Lower leg skin (tissue), 3 donors: Measurements from ENCODE around the gene MTTP.

Experiments used
- CTCF ChIP-seq, 3 donors: fragments of 450-650 bp; IDR thresholded peaks; one replicate each; pipeline ENCODE4 v1.5.1; 2016; ENCODE audit warnings: antibody characterized with exemption in 3 of 3, mild to moderate bottlenecking in 3 of 3, moderate library complexity in 2 of 3
- POLR2A ChIP-seq, 2 donors: fragments of 450-650 bp; IDR thresholded peaks; one replicate each; pipeline ENCODE4 v1.6.1; 2016 to 2017; ENCODE audit warnings: antibody characterized with exemption in 2 of 2, mild to moderate bottlenecking in 1 of 2, moderate library complexity in 1 of 2

DNA sequence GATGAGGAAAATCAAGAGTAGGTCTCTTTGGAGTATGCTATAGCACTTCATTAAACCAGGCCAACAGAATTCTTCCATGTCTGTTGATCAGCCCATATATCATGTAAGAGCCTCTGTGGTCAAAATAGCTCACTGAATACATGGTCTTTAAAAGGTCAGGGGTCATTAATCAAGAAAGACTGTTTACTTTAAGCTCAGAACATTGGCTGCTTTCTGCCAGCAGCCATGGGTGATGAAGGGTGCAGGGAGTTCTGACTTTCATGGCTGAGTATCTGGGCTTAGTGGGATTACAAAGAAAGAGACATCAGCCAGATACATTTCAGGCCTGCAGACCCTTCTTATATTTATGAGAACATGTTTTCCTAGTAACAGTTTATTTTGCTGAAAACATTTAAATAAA lies 90.1 kb downstream of the MTTP start:
- no peak for TF ChIP-seq CTCF (IDR thresholded peaks at IDR 0.05)
- TF ChIP-seq POLR2A (IDR thresholded peaks at IDR 0.05) = no peak
